Measurements from ENCODE around the gene PKDCC.
A peak's percentile ranks its signal among the peaks of the same experiment; 100 is the strongest.

DNA sequence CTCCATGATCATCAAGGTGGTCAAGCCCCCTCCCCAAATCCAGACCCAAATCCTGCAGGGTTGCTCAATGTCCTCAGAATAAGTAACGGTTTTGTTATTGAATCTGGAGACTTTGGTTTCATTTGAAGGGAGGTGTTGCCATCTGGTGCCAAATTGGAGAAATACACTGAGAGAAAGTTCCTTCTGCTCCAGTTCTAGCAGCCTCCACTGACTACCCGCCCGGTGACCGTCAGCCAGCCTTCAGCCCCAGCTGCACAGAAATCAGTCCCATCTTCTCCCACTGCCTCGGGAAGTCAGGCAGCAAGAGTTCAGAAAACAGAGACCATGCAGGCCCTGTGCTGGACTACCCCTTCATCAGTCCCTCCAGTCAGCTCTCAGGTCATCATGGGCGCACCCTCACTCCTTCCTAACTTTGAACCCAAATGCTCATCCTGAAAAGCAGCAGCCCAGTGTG is 38.7 kb downstream of the PKDCC start:
- TF ChIP-seq, protein P1, sequence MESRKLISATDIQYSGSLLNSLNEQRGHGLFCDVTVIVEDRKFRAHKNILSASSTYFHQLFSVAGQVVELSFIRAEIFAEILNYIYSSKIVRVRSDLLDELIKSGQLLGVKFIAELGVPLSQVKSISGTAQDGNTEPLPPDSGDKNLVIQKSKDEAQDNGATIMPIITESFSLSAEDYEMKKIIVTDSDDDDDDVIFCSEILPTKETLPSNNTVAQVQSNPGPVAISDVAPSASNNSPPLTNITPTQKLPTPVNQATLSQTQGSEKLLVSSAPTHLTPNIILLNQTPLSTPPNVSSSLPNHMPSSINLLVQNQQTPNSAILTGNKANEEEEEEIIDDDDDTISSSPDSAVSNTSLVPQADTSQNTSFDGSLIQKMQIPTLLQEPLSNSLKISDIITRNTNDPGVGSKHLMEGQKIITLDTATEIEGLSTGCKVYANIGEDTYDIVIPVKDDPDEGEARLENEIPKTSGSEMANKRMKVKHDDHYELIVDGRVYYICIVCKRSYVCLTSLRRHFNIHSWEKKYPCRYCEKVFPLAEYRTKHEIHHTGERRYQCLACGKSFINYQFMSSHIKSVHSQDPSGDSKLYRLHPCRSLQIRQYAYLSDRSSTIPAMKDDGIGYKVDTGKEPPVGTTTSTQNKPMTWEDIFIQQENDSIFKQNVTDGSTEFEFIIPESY (IDR thresholded peaks at IDR 0.05), result no peak
- no peak for TF ChIP-seq CHD1 (IDR thresholded peaks at IDR 0.05; ENCODE audit: low read depth, low read length)
- TF ChIP-seq POLR2A (IDR thresholded peaks at IDR 0.05; ENCODE audit: low read depth, low read length), result no peak
- no peak for TF ChIP-seq SUZ12 (IDR thresholded peaks at IDR 0.05; ENCODE audit: unreplicated experiment)
- no peak for TF ChIP-seq CHD2 (IDR thresholded peaks at IDR 0.05; ENCODE audit: borderline replicate concordance, low read depth, low read length)
- no peak for TF ChIP-seq RELA (IDR thresholded peaks at IDR 0.05; ENCODE audit: borderline replicate concordance, partially characterized antibody)
- peak; percentile 61 to 83 (median 73); a peak in 4 of 6 replicates for TF ChIP-seq CTCF (IDR thresholded peaks at IDR 0.05 in 2 of 3, conservative IDR thresholded peaks at IDR 0.05 in 1 of 3; ENCODE audit: control insufficient read depth in 2 of 3, extremely low read depth in 1 of 3, insufficient read depth in 1 of 3, low read depth in 3 of 3, low read length in 3 of 3)
- TF ChIP-seq HCFC1 (IDR thresholded peaks at IDR 0.05; ENCODE audit: low read length), result no peak
- no peak for TF ChIP-seq GABPA (IDR thresholded peaks at IDR 0.05; ENCODE audit: low read depth)
- TF ChIP-seq PKNOX1 (IDR thresholded peaks at IDR 0.05), result no peak
- TF ChIP-seq, protein P2, sequence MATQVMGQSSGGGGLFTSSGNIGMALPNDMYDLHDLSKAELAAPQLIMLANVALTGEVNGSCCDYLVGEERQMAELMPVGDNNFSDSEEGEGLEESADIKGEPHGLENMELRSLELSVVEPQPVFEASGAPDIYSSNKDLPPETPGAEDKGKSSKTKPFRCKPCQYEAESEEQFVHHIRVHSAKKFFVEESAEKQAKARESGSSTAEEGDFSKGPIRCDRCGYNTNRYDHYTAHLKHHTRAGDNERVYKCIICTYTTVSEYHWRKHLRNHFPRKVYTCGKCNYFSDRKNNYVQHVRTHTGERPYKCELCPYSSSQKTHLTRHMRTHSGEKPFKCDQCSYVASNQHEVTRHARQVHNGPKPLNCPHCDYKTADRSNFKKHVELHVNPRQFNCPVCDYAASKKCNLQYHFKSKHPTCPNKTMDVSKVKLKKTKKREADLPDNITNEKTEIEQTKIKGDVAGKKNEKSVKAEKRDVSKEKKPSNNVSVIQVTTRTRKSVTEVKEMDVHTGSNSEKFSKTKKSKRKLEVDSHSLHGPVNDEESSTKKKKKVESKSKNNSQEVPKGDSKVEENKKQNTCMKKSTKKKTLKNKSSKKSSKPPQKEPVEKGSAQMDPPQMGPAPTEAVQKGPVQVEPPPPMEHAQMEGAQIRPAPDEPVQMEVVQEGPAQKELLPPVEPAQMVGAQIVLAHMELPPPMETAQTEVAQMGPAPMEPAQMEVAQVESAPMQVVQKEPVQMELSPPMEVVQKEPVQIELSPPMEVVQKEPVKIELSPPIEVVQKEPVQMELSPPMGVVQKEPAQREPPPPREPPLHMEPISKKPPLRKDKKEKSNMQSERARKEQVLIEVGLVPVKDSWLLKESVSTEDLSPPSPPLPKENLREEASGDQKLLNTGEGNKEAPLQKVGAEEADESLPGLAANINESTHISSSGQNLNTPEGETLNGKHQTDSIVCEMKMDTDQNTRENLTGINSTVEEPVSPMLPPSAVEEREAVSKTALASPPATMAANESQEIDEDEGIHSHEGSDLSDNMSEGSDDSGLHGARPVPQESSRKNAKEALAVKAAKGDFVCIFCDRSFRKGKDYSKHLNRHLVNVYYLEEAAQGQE (IDR thresholded peaks at IDR 0.05; ENCODE audit: low read depth, low read length), result no peak
- no peak for TF ChIP-seq ZNF274 (IDR thresholded peaks at IDR 0.05; ENCODE audit: insufficient read depth, insufficient read length)
- TF ChIP-seq YY1 (IDR thresholded peaks at IDR 0.05; ENCODE audit: low read depth, low read length), result peak; percentile 62; the same call in 1 of the 2 replicates
- no peak for TF ChIP-seq SIX5 (IDR thresholded peaks at IDR 0.05; ENCODE audit: low read depth, low read length, severe bottlenecking)
